ENCODE data around the gene STK10.

STK10 gene

GRCh38 chr5:172180936-172181335, 7.1 kb downstream of the STK10 start:
- H2AFZ ChIP-seq (ENCODE audit: low read length): no peak overlapping the region
- H3K36me3 ChIP-seq (ENCODE audit: insufficient read depth, low read length): no peaks in the 10 kb centered on the region
- H3K4me3 ChIP-seq (ENCODE audit: low read length, poor library complexity, severe bottlenecking): peak overlapping the region; percentile 39
- no peaks in the 10 kb centered on the region for H3K27me3 ChIP-seq (ENCODE audit: insufficient read depth, low read length, poor library complexity, severe bottlenecking)
- no peaks in the 10 kb centered on the region for H3F3A ChIP-seq (ENCODE audit: low read depth)
- peaks cover 18% of the 10 kb centered on the region for H4K20me1 ChIP-seq (ENCODE audit: insufficient read depth, low read length, poor library complexity, severe bottlenecking)
- TF ChIP-seq CTCF (conservative IDR thresholded peaks at IDR 0.05; ENCODE audit: low read length): no peak
- TF ChIP-seq EZH2phosphoT487 (IDR thresholded peaks at IDR 0.05; ENCODE audit: borderline replicate concordance): no peak
- no peaks in the 10 kb centered on the region for H3K9me3 ChIP-seq (ENCODE audit: insufficient read depth, low read depth, low read length)
- peaks cover 52% of the 10 kb centered on the region for H3K4me1 ChIP-seq (ENCODE audit: insufficient read depth, low read length, poor library complexity, severe bottlenecking)
- H3K9ac ChIP-seq (ENCODE audit: low read depth, low read length, poor library complexity, severe bottlenecking): no peak overlapping the region
- no peaks in the 10 kb centered on the region for H3K9me2 ChIP-seq (replicated peaks; ENCODE audit: low read depth, low read length)
- H3K4me2 ChIP-seq (ENCODE audit: low read depth, low read length, poor library complexity, severe bottlenecking): peak overlapping the region; percentile 90
- peaks cover 99% of the 10 kb centered on the region for H3K79me2 ChIP-seq (ENCODE audit: insufficient read depth, low read length)

GRCh38 chr5:172178991-172179989, 8.7 kb downstream of the STK10 start:
- Histone ChIP-seq H3K4me3 (ENCODE audit: low read length, poor library complexity, severe bottlenecking) (peak overlapping the region; percentile 81), H4K20me1 (ENCODE audit: insufficient read depth, low read length, poor library complexity, severe bottlenecking) (peaks cover 8% of the 10 kb centered on the region)

GRCh38 chr5:172178301-172178987, 9.6 kb downstream of the STK10 start:
- peaks cover 96% of the 10 kb centered on the region for H3K79me2 ChIP-seq (ENCODE audit: insufficient read depth, low read length)
- peak overlapping the region; percentile 89 for H3K9ac ChIP-seq (ENCODE audit: low read depth, low read length, poor library complexity, severe bottlenecking)
- peaks cover 50% of the 10 kb centered on the region for H3K4me1 ChIP-seq (ENCODE audit: insufficient read depth, low read length, poor library complexity, severe bottlenecking)
- TF ChIP-seq CTCF (conservative IDR thresholded peaks at IDR 0.05; ENCODE audit: low read length) (no peak), EZH2phosphoT487 (IDR thresholded peaks at IDR 0.05; ENCODE audit: borderline replicate concordance) (no peak)
- no peak overlapping the region for H2AFZ ChIP-seq (ENCODE audit: low read length)
- no peaks in the 10 kb centered on the region for H3K27me3 ChIP-seq (ENCODE audit: insufficient read depth, low read length, poor library complexity, severe bottlenecking)
- peak overlapping the region; percentile 90 for H3K4me2 ChIP-seq (ENCODE audit: low read depth, low read length, poor library complexity, severe bottlenecking)
- H3K9me2 ChIP-seq (replicated peaks; ENCODE audit: low read depth, low read length): no peaks in the 10 kb centered on the region
- H4K20me1 ChIP-seq (ENCODE audit: insufficient read depth, low read length, poor library complexity, severe bottlenecking): no peaks in the 10 kb centered on the region
- no peaks in the 10 kb centered on the region for H3K9me3 ChIP-seq (ENCODE audit: insufficient read depth, low read depth, low read length)
- no peaks in the 10 kb centered on the region for H3K36me3 ChIP-seq (ENCODE audit: insufficient read depth, low read length)
- peak overlapping the region; percentile 81 for H3K4me3 ChIP-seq (ENCODE audit: low read length, poor library complexity, severe bottlenecking)
- no peaks in the 10 kb centered on the region for H3F3A ChIP-seq (ENCODE audit: low read depth)

More at GRCh38 chr5:172178991-172179989, 8.7 kb downstream of the STK10 start:
- Histone ChIP-seq H2AFZ (ENCODE audit: low read length) (no peak overlapping the region), H3F3A (ENCODE audit: low read depth) (no peaks in the 10 kb centered on the region), H3K4me1 (ENCODE audit: insufficient read depth, low read length, poor library complexity, severe bottlenecking) (peaks cover 48% of the 10 kb centered on the region), H3K79me2 (ENCODE audit: insufficient read depth, low read length) (peaks cover 96% of the 10 kb centered on the region), H3K4me2 (ENCODE audit: low read depth, low read length, poor library complexity, severe bottlenecking) (peak overlapping the region; percentile 90), H3K9me2 (replicated peaks; ENCODE audit: low read depth, low read length) (no peaks in the 10 kb centered on the region), H3K27me3 (ENCODE audit: insufficient read depth, low read length, poor library complexity, severe bottlenecking) (no peaks in the 10 kb centered on the region), H3K9me3 (ENCODE audit: insufficient read depth, low read depth, low read length) (no peaks in the 10 kb centered on the region), H3K36me3 (ENCODE audit: insufficient read depth, low read length) (no peaks in the 10 kb centered on the region), H3K9ac (ENCODE audit: low read depth, low read length, poor library complexity, severe bottlenecking) (peak overlapping the region; percentile 89)
- TF ChIP-seq CTCF (conservative IDR thresholded peaks at IDR 0.05; ENCODE audit: low read length) (no peak), EZH2phosphoT487 (IDR thresholded peaks at IDR 0.05; ENCODE audit: borderline replicate concordance) (no peak)
